NCI-H1694 (cell line): ENCODE measurements around the gene BCAS3.
A peak's percentile ranks its signal among the peaks of the same experiment; 100 is the strongest.
"Not testable (repeated sequence)": the region's sequence is repeated elsewhere in the genome, so short reads cannot be mapped to it uniquely, and the experiment has no call there.

Source experiments
- DNase-seq: peaks from one replicate; lab custom pipeline; 2025; lab: John Stamatoyannopoulos, UW

BCAS3 gene

DNA sequence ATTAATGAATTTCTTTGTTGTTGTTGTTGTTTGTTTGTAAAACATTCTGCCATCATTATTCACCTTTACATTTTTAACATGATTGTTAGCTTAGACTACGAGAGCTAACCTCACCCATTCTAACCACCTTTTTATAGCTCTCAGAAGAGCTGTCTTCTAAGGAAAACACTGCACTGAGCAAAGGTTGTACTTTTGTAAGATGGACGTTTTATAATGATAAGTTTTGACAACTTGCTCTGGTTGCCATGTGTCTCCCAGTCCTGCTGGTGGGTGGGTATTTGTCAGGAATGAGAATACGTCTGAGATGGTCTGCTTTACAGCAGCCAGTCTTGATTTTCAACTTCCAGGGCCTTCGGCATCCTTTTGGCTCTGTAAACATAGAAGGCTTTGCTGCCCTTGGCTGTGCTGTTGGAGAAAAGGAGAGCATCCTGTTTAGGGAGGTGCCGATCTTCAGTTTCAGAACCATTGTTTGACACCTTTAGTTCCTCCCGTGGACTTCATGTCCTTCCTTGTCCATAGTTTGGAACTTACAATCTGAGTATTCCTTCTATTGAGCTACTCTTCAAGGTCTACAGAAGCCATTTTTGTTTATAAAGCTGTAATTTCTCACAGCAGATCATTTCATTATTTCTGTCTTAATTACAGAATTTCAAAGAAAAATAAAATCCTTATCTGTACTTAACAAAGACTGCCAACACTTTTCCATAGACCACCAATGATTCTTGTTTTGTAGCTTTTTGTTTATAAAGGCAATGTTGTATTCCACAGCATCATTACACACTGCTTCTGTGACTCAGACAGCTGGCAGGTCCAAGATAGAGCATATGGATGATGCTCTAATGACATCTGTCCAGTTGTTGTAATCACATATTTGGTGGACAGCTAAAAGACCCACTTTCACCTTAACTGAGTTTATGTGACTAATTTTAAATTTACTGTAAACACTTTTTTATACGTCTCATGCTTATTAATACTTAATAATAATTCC is 451.9 kb downstream of the BCAS3 start:
- peak; percentile 63 for DNase-seq

DNA sequence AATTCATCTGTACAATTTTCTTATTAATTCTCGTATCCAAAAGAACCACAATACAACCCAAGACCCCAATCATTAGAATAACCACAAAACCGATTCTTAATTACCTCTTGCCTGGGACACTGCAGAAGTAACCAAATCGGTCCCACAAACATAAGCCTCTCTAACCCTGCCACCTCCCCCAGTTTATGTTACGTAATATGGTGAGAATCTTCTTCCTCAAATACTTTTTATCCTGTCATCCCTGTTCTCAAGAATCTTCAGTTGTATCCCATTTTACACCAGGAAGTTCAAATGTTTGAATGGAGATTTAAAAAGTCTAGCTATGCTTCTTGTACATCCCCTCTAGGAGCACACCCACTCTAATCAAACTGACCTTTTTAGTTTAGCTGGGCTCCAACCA is 452.7 kb downstream of the BCAS3 start:
- DNase-seq: no peak

GRCh38 chr17:61131585-61131984 is 453.9 kb downstream of the BCAS3 start:
- no peak for DNase-seq

DNA sequence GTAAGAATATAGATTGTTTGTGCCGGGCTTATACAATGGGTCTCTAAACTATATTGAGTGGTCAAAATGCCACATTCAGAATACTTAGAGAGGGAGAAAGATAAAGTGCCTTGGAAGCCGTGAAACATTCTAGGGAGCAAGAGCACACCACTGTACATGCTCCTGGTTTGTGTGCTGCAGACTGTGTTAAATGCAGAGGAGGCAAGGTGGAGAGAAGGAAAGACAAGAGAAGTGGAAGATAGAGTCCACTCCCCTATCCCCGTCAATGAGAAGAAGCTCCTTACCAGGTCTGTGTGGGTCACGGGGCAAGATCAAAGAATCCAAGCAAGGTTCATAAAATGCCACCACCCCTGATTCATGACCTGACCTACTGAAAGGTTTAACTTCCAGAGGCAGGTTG is 454.9 kb downstream of the BCAS3 start:
- no peak for DNase-seq

DNA sequence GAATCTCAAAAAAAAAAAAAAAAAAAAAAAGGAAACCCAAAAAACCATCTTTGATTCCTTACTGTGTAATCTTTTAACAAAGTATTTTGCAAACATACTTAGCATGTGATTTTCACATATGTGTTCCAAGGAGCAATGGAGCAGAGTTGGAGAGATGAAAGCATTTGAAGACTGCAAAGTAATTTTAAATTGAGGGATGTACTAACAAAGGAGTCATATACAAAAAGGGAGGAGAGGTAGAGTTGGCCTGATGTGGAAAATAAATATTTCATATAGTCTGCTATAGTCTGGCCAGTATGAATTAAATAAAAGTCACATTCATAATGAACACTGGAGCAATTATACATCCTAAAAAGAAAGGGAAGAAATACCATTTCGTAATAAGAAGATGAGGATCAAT is 456.2 kb downstream of the BCAS3 start:
- no peak for DNase-seq

DNA sequence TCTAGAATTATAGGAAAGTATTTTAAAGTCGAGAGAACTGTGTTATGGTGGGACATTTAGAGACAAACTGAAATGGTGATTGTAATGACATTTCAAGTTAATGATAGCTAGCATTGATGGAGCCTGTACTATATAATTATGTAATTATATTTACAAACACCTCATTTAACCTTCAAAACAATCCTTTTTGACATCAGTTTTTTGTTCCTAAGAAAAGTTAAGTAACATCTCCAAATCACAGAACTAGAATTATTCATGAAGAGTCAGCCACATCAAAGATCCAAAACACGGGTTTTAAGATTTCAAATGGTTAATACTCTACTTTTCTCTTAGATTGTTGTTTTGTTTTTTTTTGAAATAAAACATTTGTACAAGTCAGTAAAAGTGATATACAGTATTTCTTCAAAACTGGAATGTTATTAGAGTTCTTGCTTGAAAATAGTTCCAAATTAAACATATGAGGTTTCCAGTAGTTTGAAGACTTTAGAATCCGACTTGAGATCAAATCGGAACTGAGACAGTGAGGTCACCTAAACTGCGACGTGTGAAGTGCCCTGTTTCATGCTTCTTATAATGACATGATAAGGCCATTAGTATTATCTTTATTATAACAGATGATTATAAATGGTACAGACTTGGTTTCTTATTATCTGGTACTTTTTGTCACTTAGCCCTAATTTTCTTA is 457.0 kb downstream of the BCAS3 start:
- no peak for DNase-seq

- no peak for DNase-seq
Observed at GRCh38 chr17:61135782-61136181, 458.1 kb downstream of the BCAS3 start.

DNA sequence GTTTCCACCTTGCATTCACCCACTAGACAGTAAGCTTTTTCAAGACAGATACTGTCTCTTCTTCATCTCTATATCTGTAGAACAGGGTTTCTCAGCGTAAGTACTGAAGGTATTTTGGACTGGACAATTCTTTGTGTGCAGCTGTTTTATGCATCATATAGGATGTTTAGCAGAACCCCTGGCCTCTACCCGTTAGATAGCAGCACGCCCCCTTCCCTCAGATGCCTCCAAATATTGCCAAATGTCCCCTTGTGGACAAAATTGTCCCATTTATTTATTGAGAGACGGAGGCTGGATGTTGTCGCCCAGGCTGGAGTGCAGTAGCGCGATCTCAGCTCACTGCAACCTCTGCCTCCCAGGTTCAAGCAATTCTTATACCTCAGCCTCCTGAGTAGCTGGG is 458.6 kb downstream of the BCAS3 start:
- no peak for DNase-seq

GRCh38 chr17:61139219-61139618 is 461.6 kb downstream of the BCAS3 start:
- DNase-seq: no peak

DNA sequence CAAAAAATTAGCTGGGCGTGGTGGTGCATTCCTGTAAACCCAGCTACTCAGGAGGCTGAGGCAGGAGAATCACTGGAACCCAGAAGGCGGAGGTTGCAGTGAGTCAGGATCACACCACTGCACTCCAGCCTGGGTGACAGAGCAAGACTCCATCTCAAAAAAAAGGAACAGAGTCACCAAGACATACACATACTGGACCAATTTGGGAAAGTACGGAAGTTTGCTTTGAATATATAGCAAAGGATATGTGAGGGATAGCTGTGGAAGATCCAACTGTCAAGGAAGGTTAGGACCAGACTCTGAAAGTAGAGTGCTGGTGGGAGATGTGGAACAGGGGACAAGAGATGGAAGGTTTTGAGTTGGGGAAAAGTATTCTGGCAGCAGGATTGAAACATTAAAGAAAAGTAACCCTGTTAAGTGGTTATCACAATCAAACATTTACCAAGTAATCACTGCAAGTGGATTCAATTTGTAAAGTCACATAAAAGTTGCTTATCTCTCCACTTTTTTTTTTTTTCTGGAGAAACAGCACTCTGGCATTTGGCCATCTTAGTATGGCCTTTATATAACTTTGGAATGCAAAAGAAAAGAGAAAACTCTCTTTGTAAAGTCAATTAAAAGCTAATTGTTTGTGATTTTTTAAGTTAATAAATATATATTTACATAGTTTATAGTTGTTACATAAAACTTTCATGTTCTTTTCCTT is 462.6 kb downstream of the BCAS3 start:
- DNase-seq: no peak

GRCh38 chr17:61143026-61143425 is 465.4 kb downstream of the BCAS3 start:
- no peak for DNase-seq

DNA sequence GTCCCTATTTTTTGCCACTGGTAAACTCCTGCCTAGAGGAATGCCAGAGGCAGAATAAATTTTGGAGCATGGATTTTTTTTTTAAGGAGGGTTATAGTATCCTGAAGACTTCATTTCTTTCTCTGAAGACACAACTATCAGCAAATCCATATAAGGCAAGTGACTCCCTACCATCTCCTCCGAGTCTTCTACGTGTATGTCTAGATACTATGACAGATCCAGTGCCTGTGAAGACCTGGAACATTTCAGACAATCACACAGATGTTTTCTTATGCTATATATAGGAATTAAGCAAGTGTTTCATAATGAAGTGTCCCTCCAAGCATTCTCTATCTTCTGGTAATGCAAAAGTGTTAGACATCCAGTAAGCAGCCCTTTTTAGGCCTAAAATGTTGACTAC is 466.5 kb downstream of the BCAS3 start:
- no peak for DNase-seq

DNA sequence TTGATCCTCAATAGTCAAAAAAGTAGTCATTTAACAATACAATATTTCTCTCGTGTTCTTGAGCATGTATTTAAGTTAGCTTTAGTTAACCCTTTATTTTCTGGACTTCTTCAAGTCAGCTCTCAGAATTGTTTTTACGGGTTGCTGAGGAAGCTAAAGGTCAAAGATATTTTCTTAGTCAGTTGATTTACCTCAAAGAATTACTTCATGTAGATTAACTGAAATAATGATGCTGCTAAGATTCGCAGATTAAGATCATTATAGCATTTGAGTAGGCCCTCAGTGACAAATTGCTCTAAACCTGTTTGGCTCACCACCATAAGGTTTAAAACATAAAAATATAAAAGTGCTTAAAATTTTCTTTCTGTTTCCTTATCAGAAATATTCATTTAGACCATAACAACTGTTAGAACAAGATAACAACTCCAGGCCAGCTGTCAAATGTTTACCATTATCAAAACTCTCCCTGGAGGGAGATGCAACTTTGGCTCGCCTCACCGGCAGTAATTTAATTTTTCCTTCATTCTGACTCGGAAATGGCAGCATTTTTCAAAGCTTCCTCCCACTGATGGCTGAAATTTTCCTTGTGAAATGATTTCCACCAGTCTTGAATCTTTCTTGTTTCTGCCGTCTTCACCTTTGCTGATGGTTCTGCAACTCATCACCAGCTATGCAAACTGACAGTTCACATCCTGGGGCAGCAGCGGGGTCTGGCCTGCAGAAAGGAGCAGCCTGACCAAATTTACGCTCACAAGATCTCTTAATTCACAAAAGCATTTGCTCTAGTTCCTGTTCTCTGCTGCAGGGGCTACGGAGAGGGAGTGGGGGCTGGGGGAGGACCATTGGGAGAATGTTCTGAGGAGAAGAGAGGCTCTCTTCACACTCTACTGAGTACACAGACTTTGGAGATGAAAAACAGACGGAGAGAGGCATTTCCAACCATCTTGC is 467.2 kb downstream of the BCAS3 start:
- DNase-seq: peak; percentile 27

DNA sequence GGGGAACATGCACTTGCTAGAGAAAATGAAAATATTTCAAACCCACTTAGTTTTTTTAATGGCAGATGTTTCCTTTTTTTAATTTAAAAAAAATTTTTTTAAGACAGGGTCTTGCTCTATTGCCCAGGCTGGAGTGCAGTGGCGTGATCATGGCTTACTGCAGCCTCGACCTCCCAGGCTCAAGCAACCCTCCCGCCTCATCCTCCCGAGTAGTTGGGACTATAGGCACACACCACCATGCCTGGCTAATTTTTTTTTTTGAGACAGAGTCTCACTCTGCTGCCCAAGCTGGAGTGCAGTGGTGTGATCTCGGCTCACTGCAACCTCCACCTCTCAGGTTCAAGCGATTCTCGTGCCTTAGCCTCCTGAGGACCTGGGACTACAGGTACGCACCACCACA is 469.2 kb downstream of the BCAS3 start:
- DNase-seq: not testable (repeated sequence)

GRCh38 chr17:61149106-61149825 is 471.6 kb downstream of the BCAS3 start:
- DNase-seq: no peak

- DNase-seq: no peak
Observed at GRCh38 chr17:61149862-61150362, 472.3 kb downstream of the BCAS3 start.

DNA sequence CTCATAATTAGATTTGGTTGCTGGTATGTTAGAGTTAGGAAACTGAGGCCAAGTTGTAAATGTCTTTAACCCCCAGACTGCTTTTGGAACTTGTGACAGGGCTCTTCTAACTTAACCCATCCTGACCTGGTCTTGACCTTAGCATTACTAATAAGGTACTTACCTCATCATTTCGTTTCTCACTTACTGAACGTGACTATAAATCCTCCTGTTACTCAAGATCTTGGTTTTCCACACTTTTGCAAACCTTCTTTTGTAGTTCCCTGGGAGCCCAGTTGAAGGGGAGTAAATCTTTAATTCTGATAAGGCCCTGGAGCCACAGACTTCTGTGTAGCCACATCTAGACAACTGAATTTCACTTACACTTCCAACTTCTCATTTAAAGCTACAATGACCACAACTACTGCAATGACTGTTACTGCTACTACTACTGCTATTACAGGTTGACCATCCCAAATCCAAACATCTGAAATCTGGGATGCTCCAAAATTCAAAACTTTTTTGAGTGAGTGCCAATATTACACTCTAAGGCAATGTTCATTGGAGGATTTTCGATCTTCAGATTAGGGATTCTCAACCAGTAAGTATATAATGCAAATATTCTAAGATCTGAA is 473.1 kb downstream of the BCAS3 start:
- no peak for DNase-seq

DNA sequence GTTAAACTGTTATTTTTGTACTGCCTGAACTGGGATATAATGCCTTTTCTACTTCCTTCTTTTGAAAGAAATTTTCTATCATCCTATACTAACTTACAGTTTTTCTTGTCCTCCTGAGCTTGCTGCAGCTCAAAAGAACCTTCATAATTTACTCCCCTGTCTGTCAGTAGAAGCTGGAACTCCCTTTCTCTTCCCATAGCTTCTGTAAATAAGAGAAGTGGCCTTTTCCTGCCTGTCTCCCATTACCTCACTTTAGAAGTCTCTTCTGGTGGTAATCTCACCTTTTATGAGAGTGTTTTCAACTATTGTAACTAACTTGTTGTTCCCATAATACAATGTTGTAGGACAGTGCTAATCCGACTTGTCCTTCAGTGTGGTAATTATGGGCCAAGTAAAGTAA is 475.2 kb downstream of the BCAS3 start:
- no peak for DNase-seq

DNA sequence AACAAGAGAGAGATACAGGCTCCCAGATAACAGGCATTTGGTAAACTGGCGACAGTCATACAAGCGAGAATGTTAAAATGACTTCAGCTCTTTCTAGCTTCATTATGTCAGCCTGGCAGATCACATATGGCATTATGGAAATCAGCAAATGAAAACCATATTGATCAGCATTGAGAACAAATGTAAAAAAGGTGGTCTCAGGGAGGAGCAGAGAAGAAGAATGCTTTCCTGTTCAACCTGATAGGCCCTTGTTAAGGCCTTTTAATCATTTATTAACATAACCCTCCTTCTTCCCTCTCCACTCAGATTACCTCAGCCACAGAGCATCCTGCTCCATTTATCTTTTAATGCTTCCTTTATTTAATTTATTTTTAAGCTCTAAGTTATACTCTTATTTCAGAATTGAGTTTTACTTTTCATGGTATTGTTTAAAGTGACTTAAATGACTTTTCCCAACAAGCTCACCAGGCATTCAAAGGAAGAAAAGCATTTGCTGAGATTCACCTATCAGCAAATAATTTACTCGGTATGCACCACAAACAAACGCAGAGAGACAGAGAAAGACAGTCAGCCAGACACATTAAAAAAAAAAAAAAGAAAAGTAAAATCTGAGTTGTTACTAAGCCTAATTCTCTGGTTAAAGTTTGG is 478.1 kb downstream of the BCAS3 start:
- no peak for DNase-seq
